Panc1 (cell line): Measurements from ENCODE around the gene CDYL2.

Experiments used
- POLR2AphosphoS5 ChIP-seq: IDR thresholded peaks from 2 replicates; pipeline ENCODE4 v1.6.1; 2012; ENCODE audit warnings: mild to moderate bottlenecking, low read depth, low read length, moderate library complexity
- SIN3A ChIP-seq: IDR thresholded peaks from 2 replicates; pipeline ENCODE4 v1.6.1; 2012; ENCODE audit warnings: low read depth, mild to moderate bottlenecking, low read length, moderate library complexity, borderline replicate concordance; ENCODE audit not compliant: insufficient read depth
- TF ChIP-seq, protein P1 (sequence below): fragments of 450-650 bp; IDR thresholded peaks from 2 replicates; pipeline ENCODE4 v1.5.1; 2017; ENCODE audit warnings: mild to moderate bottlenecking

DNA sequence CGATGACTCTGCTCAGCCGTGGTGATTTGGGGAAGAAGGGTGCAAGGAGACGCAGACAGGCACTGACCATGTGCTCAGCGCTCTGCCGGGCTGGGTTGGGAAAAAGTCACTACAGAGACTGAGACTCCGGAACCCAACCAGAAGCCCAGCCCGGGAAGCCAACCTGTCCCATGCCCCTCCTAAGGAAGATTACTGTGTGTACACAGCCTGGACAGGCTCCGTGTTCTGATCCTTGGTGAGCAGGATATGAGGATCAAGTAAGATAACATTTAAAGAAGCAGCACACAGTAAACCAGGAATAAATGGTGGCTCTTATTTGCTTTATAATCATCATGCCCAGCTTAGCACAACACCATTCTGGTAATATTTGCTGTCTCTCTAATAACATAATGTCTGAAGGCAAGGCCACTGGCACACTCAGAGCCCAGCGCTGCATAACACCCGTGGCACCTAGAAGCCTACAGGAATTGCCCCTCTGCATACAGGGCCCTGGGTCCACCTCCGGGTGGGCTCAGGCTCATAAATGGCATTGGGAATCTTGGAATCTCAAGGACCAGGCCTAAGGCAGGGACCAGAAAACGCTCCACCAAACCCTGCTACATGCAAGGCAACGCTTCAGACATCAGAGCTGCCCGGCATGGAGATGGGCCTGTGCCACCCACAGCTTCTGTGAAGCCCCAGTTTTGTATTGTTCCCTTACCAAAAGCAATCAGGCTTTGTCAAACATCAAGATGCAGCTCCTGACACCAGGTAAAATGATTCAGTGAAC lies 150.1 kb downstream of the CDYL2 start:
- TF ChIP-seq POLR2AphosphoS5 = no peak
- TF ChIP-seq SIN3A = no peak
- TF ChIP-seq, protein P1, sequence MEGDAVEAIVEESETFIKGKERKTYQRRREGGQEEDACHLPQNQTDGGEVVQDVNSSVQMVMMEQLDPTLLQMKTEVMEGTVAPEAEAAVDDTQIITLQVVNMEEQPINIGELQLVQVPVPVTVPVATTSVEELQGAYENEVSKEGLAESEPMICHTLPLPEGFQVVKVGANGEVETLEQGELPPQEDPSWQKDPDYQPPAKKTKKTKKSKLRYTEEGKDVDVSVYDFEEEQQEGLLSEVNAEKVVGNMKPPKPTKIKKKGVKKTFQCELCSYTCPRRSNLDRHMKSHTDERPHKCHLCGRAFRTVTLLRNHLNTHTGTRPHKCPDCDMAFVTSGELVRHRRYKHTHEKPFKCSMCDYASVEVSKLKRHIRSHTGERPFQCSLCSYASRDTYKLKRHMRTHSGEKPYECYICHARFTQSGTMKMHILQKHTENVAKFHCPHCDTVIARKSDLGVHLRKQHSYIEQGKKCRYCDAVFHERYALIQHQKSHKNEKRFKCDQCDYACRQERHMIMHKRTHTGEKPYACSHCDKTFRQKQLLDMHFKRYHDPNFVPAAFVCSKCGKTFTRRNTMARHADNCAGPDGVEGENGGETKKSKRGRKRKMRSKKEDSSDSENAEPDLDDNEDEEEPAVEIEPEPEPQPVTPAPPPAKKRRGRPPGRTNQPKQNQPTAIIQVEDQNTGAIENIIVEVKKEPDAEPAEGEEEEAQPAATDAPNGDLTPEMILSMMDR = no peak
